ENCODE data around the gene RTN4RL1.
A peak's percentile ranks its signal among the peaks of the same experiment; 100 is the strongest.

The RTN4RL1 gene, protein sequence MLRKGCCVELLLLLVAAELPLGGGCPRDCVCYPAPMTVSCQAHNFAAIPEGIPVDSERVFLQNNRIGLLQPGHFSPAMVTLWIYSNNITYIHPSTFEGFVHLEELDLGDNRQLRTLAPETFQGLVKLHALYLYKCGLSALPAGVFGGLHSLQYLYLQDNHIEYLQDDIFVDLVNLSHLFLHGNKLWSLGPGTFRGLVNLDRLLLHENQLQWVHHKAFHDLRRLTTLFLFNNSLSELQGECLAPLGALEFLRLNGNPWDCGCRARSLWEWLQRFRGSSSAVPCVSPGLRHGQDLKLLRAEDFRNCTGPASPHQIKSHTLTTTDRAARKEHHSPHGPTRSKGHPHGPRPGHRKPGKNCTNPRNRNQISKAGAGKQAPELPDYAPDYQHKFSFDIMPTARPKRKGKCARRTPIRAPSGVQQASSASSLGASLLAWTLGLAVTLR

DNA sequence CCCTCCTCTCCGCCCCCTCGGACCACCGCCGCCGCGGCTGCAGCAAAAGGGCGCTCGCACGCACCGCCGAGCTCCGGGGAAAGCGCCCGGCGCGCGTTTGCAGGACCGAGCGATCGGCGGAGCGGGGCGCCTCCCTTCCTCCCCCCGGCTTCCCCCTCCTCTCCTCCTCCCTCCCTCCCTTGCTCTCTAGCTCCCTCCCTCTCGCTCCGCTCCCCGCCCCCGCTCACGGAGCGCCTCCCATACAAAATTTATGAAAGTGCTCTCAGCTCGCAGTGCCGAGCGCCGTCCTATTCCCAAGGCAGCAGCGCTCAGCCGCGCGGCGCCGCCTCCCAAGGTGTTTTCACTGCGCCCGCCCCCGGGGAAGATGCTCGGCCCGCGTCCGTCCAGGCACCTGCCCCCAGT is at the start of gene RTN4RL1:
Gene RTN4RL1 (minus strand): TSS at position 115 of the 402 bp plus-strand sequence. CDS start 469 bp downstream, outside the sequence.
- peak within 1 kb of the TSS in 9 of 11 experiments; percentile 62 to 83 (median 73); a peak in 18 of 22 replicates for H3K27ac ChIP-seq
- H3K36me3 ChIP-seq, result no peaks in the 10 kb centered on the region
- peak within 1 kb of the TSS; percentile 56 to 85 (median 73); a peak in 21 of 22 replicates for H3K9ac ChIP-seq
- no peak for TF ChIP-seq Cebpa-rat (IDR thresholded peaks at IDR 0.05)
- peaks cover 43 to 87% (median 76%) of the 10 kb centered on the region in 10 experiments for H3K4me1 ChIP-seq
- peak within 1 kb of the TSS; percentile 57 to 87 (median 73) for H3K4me3 ChIP-seq
- H3K9me3 ChIP-seq (replicated peaks in 1 of 11), result no peaks in the 10 kb centered on the region
- peak within 1 kb of the TSS; percentile 99 to 100 (median 100) for H3K4me2 ChIP-seq
- H3K27me3 ChIP-seq, result peaks cover 21 to 64% (median 45%) of the 10 kb centered on the region in 11 experiments
- peaks cover 0 to 23% (median 3%) of the 10 kb centered on the region in 11 experiments; a peak in 6 of 22 replicates for H4K20me1 ChIP-seq

DNA sequence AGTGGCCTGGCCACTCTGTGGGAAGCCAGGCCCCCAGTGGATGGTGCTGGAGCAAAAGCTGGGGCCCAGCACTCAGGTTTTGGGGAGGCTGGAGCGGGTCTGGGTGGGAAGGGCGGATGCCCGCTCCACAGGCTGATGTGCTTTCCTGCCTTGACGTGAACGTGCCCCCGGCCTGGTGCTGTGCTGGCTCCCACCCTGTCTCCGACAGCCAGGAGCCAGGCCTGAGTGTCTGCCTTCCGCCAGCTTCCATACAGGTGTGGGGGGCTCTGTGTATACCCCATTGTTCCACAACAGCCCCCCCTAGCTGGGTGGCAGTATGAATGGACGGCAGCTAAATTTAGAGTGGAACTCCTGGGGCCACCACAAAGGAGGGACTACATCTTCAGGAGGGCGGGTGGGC is 49.8 kb upstream of the RTN4RL1 start:
- Histone ChIP-seq H3K9ac (peak overlapping the region in 7 of 11 experiments; percentile 11 to 60 (median 40); a peak in 8 of 22 replicates), H4K20me1 (peaks cover 0 to 8% (median 0%) of the 10 kb centered on the region in 11 experiments; a peak in 2 of 22 replicates), H3K27me3 (no peaks in the 10 kb centered on the region), H3K4me1 (peaks cover 66 to 82% (median 78%) of the 10 kb centered on the region in 10 experiments), H3K4me3 (no peak overlapping the region), H3K9me3 (replicated peaks in 1 of 11) (no peaks in the 10 kb centered on the region), H3K36me3 (peaks cover 31 to 54% (median 35%) of the 10 kb centered on the region in 11 experiments), H3K27ac (peak overlapping the region in 8 of 11 experiments; percentile 21 to 83 (median 62); a peak in 13 of 22 replicates), H3K4me2 (peak overlapping the region in 10 of 11 experiments; percentile 46 to 100 (median 93); a peak in 19 of 22 replicates)
- TF ChIP-seq Cebpa-rat (IDR thresholded peaks at IDR 0.05), result no peak

DNA sequence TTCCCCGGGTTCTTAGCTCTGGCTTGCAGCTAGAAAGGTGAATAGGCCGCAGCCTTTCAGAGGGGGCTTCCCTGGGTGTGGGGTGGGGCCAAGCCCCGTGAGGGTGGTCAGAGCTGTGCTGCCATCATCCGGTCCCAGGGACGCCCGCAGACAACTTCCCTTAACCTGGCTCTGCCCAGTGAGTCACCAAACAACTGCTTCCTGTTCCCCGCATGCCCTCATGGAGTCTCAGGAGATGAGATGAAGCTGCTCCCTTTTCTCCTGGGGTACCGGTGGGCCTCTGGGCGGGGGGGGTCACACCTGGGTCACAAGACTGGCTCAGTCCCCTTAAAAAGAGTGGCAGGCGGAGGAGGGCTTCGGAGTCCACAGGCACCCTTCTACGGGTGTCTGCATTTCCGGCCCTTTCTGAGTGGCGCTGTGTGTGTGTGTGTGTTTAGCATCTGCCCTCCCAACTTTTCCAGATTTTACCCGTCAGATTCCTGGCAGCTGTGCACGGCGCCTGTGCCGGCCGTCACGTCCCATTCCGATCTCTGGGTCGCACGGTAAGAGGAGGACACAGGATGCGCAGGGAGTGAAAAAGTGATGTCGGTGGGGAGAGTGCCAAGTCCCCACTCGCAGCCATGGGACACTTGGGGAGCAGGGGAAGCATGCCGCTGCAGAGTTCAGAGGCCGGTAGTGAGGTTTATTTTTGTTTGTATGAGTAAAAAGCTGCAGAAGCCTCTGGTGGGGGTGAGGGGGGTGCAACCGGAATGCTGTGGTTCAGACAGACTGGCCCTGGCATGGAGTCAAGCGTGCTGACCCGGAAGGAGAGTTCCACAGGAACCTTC is 46.5 kb upstream of the RTN4RL1 start:
- peak overlapping the region in 9 of 11 experiments; percentile 50 to 83 (median 71); a peak in 18 of 22 replicates for H3K27ac ChIP-seq

DNA sequence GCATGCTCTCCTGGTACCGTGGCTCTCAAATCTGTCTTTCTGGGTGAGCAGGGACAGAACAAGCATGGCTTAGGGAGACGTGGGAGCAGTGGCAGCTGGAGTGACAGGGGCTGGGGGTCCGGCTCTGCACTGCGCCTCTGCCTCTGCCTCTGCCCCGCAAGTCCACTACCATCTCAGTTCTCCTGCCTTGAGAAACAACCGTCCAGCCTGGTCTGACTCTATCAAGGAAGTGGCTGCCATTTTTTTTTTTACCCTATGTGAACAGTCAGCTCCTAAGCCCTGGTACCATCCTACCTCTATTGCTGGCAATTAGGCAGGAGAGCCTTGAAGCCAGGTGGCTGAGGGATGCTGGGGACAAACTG is 45.9 kb upstream of the RTN4RL1 start:
- Histone ChIP-seq H3K4me1 (peaks cover 85 to 100% (median 100%) of the 10 kb centered on the region in 10 experiments), H3K9me3 (replicated peaks in 1 of 11) (no peaks in the 10 kb centered on the region), H3K9ac (peak overlapping the region in 8 of 11 experiments; percentile 1 to 60 (median 37); a peak in 9 of 22 replicates), H3K4me3 (no peak overlapping the region), H3K4me2 (peak overlapping the region; percentile 65 to 100 (median 92)), H3K36me3 (peaks cover 0 to 26% (median 4%) of the 10 kb centered on the region in 11 experiments; a peak in 9 of 22 replicates), H3K27ac (peak overlapping the region in 9 of 11 experiments; percentile 50 to 83 (median 71); a peak in 18 of 22 replicates), H4K20me1 (peaks cover 0 to 27% (median 0%) of the 10 kb centered on the region in 11 experiments; a peak in 4 of 22 replicates), H3K27me3 (no peaks in the 10 kb centered on the region)
- no peak for TF ChIP-seq Cebpa-rat (IDR thresholded peaks at IDR 0.05)

More for the DNA sequence above, 46.5 kb upstream of the RTN4RL1 start:
- Histone ChIP-seq H3K4me3 (0 out of 20 replicates have a peak overlapping the region, but pooled peaks of 1 of the 10 experiments have one; percentile 12), H4K20me1 (peaks cover 0 to 27% (median 0%) of the 10 kb centered on the region in 11 experiments; a peak in 4 of 22 replicates), H3K9me3 (replicated peaks in 1 of 11) (no peaks in the 10 kb centered on the region), H3K4me1 (peaks cover 85 to 100% (median 100%) of the 10 kb centered on the region in 10 experiments), H3K4me2 (peak overlapping the region; percentile 65 to 100 (median 92)), H3K36me3 (peaks cover 0 to 26% (median 4%) of the 10 kb centered on the region in 11 experiments; a peak in 13 of 22 replicates), H3K27me3 (no peaks in the 10 kb centered on the region), H3K9ac (peak overlapping the region in 9 of 11 experiments; percentile 1 to 60 (median 47); a peak in 11 of 22 replicates)
- no peak for TF ChIP-seq Cebpa-rat (IDR thresholded peaks at IDR 0.05)

DNA sequence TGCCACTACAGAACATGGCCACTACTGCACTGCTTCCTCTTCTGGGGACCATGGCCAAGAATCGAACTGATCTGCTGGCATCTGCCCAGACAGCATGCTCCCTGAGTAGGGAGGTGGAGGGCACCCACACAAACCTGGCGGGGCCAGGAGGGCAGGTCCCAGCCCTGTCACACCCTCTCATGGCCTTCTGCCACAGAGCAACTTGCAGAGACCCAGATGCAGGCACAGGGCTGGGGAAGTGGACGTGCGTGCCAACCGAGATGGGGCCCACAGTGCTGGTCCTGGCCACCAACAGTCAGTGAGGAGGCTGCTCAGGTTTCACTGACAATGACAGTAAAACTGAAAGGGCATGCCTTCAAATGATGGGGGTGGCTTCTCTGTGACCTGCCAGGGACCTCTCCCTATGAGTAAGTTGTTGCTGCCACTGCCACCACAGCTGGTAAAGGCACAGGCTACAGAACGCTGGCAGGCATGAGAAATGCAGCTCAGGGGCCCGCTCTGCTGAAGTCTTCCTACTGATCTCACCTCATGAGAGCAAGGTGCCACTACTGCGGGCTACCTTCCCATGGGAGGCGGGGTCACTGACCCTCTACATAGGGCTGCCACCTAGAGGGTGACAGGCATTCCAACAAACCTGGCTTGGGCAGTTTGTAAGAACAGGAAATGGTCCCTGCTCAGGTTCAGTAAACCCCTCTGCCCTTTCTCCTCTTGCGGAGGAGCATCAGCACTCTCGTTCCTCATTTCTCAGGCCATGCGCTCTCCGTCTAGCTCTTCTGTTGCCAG is 45.3 kb upstream of the RTN4RL1 start:
- TF ChIP-seq Cebpa-rat (IDR thresholded peaks at IDR 0.05), result no peak
- peak overlapping the region in 6 of 11 experiments; percentile 25 to 60 (median 44); a peak in 10 of 22 replicates for H3K9ac ChIP-seq
- H3K9me3 ChIP-seq (replicated peaks in 1 of 11), result no peaks in the 10 kb centered on the region
- H3K27ac ChIP-seq, result peak overlapping the region in 9 of 11 experiments; percentile 50 to 83 (median 71); a peak in 18 of 22 replicates
- H3K36me3 ChIP-seq, result peaks cover 1 to 32% (median 9%) of the 10 kb centered on the region in 11 experiments; a peak in 13 of 22 replicates
- peak overlapping the region; percentile 65 to 100 (median 92) for H3K4me2 ChIP-seq
- H3K4me3 ChIP-seq, result no peak overlapping the region
- H3K27me3 ChIP-seq, result no peaks in the 10 kb centered on the region
- peaks cover 0 to 25% (median 0%) of the 10 kb centered on the region in 11 experiments; a peak in 4 of 22 replicates for H4K20me1 ChIP-seq
- H3K4me1 ChIP-seq, result peaks cover 85 to 100% (median 100%) of the 10 kb centered on the region in 10 experiments

DNA sequence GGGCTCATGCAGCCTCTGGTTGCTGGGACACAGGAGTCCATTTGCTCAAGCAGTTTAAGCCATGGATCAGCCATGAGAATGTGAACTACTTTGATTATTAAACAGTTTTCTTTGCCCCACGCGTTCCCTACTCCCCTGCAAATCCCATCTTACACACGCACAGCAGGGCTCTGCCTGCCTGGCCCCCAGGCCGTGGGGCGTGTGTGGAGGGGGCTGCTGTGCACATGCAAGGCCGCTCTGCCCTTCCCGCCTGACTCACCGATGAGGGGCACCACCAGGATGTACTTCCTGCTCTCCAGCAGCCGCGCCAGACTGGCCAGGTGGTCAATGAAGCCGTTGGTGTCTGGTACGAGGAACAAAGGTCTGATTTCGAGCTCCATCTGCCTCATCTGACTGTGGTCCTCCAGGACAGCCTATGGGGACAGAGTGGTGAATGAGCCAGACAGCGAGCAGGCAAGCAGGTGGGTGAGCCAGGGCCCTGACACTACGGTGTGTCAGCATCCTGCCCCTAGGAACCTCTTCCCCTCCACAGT is 43.5 kb upstream of the RTN4RL1 start:
- peak overlapping the region in 7 of 11 experiments; percentile 23 to 76 (median 63); a peak in 13 of 22 replicates for H3K9ac ChIP-seq
- no peak for TF ChIP-seq Cebpa-rat (IDR thresholded peaks at IDR 0.05)
- H4K20me1 ChIP-seq, result peaks cover 0 to 42% (median 9%) of the 10 kb centered on the region in 11 experiments; a peak in 6 of 22 replicates
- no peak overlapping the region; a peak in 1 of 20 replicates for H3K4me3 ChIP-seq
- peaks cover 5 to 38% (median 17%) of the 10 kb centered on the region in 11 experiments; a peak in 16 of 22 replicates for H3K36me3 ChIP-seq
- peak overlapping the region in 8 of 11 experiments; percentile 17 to 83 (median 68); a peak in 14 of 22 replicates for H3K27ac ChIP-seq
- no peaks in the 10 kb centered on the region for H3K9me3 ChIP-seq (replicated peaks in 1 of 11)
- H3K4me1 ChIP-seq, result peaks cover 89 to 100% (median 100%) of the 10 kb centered on the region in 10 experiments
- no peaks in the 10 kb centered on the region for H3K27me3 ChIP-seq
- peak overlapping the region; percentile 55 to 100 (median 94) for H3K4me2 ChIP-seq

DNA sequence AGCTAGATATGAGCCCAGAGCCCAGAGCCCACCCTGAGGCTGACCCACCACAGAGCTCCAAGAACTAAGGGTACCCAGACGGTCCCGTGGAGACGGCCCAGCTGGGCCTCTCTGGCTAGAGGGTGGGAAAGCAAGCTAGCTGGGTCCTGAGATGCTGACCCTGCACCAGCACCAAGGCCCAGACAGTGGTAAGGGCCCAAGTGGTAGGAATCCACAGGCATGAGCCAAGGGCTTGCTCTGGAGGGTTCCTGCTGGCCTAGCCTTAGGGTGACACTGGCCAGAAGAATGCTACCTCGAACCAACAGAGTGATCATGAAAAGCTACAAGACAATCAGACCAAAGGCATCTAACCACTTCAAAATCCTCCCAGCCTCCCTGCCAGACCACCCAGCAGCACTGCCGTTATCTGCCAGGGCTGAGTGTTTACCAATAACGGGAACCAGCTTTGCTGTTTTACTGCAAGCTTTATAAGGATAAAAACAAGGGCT is 42.9 kb upstream of the RTN4RL1 start:
- Histone ChIP-seq H3K27ac (peak overlapping the region in 8 of 11 experiments; percentile 33 to 83 (median 68); a peak in 15 of 22 replicates), H3K4me2 (peak overlapping the region; percentile 55 to 100 (median 94)), H3K9ac (peak overlapping the region in 7 of 11 experiments; percentile 23 to 76 (median 63); a peak in 12 of 22 replicates), H3K9me3 (replicated peaks in 1 of 11) (no peaks in the 10 kb centered on the region), H3K36me3 (peaks cover 5 to 43% (median 19%) of the 10 kb centered on the region in 11 experiments; a peak in 16 of 22 replicates), H3K4me3 (peak overlapping the region in 1 of 10 experiments; percentile 15; a peak in 1 of 20 replicates), H3K4me1 (peaks cover 89 to 100% (median 100%) of the 10 kb centered on the region in 10 experiments), H3K27me3 (no peaks in the 10 kb centered on the region), H4K20me1 (peaks cover 0 to 42% (median 9%) of the 10 kb centered on the region in 11 experiments; a peak in 6 of 22 replicates)
- TF ChIP-seq Cebpa-rat (IDR thresholded peaks at IDR 0.05), result no peak

All from BLaER1 treated with 17β-estradiol and CSF1 and Interleukin-3, amounts not matched to agents 10 nM and 100 nM (cell line).